ENCODE results near the gene MYO15A.

The MYO15A gene

GRCh38 chr17:18218756-18219415, 110.3 kb downstream of the MYO15A start:
- no peak for DNase-seq (ENCODE audit: low read depth in 2 of 2)

- no peak for DNase-seq (ENCODE audit: low read depth in 2 of 2)
Measured at GRCh38 chr17:18224053-18224386, 115.5 kb downstream of the MYO15A start.

- no peak for DNase-seq (ENCODE audit: low read depth in 2 of 2)
Measured at GRCh38 chr17:18224387-18225120, 116.0 kb downstream of the MYO15A start.

- DNase-seq (ENCODE audit: low read depth in 2 of 2): peak; percentile 87 to 93
Measured at GRCh38 chr17:18225121-18225641, 116.6 kb downstream of the MYO15A start, which contains the start of gene LLGL1. Gene LLGL1, plus strand, starts transcription at chr17:18225635. Its CDS starts 48 bp downstream, at chr17:18225683.

DNA sequence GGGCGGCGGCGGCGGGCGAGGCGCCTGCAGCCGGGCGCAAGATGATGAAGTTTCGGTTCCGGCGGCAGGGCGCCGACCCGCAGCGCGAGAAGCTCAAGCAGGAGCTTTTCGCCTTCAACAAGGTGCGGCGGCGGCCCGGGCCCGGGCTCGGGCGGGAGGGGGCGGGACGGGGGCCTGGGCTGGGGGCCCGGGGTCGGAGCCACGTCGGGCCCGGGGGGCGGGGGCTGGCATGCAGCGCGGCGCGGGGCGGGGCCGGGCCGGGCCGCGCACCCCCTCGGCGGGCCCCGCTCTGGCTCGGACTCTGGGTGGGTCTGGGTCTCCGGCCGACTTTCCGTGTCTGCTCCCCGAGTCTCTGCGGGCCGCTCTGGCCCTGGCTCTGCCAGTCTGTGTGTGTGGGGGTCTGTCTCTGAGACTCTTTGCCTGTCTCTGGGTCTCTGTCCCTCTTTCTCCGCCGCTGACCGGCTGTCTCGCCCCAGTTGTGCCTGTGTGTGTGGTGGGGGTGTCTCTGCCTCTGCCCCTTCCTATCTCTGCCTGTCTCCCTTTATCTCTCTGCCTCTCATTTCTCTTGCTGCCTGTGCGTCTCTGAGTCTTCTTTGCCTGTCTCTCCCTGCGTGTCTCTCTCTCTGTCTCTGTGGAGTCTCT, 117.2 kb downstream of the MYO15A start:
- no peak for DNase-seq (ENCODE audit: low read depth in 2 of 2)

DNA sequence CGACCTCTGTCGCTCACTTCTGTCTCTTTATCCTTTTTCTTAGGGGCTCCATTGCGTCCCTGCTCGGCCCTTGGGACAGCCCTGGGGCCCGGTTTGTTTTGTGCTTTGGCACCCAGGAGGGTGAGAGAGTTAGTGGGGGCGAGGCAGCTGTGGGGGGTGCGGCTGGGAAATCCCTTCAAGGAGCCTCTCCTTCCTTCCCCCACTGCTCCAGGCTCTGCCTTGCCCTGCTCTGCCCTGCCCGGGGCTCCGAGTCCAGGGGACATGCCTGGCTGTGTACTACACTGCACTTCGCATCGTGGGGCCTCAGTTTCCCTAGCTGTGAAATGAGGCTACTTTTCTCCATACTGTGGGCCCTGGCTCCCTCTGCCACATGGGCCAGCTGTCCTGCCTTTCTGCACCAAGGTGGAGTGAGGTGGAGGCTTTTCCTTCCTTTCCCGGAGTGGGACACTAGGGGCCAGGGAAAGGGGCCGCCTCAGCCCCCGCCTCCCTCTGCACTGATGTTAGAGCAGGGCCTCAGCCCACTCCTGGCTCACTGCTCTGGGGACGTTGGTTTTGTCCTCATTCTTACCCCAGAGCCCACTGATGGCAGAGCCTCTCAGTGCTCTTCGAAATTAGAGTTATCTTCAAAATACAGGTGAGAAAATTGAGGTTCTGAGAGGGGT, 117.9 kb downstream of the MYO15A start:
- DNase-seq (ENCODE audit: low read depth in 2 of 2): no peak

DNA sequence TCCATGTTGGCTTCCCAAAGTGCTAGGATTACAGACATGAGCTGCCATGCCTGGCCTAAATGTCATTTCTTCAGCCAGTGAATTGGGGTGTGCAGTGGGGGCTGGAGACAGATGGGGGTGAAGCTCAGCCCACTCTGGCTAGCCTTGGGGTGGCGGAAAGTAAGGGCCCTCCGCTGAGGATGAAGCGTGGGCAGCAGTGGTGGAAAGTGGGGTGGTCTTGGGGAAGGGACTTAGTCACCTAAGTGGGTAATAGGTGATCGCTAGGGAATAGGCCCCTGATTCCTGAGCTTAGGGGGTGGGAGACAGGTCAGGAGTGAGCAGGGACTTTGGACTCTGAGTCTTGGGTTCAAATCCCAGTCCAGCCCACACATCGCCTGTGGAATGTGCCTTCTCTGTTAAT, 119.1 kb downstream of the MYO15A start:
- DNase-seq (ENCODE audit: low read depth in 2 of 2): no peak

- no peak for DNase-seq (ENCODE audit: low read depth in 2 of 2)
Measured at GRCh38 chr17:18228176-18228682, 119.7 kb downstream of the MYO15A start.

DNA sequence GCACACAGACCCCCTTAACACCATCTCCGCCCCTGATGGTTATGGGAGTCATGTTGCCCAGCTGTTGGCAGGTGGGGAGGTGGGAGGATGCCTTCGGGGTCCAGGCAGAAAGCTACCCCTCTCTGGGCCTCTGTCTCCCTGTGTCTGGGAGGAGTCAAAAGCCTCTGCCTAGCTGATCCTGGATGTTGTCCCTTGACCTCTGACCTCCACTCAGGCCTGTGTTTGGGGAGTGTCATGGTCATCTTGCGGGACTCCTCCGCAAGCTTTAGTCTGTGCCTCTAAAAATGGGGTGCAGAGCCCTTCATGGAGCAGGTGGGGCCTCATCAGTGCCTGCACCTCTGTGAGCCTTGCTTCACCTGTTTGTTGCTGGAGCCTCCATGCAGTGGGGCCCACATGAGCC, 120.7 kb downstream of the MYO15A start:
- no peak for DNase-seq (ENCODE audit: low read depth in 2 of 2)
